Keratinocyte (primary cell): ENCODE results near the gene PCP2. TPM values are rescaled to one million over a fixed set of nuclear protein-coding genes. Genes with fewer than 3 reads are reported as not detected.
"Not testable (repeated sequence)": the region's sequence is repeated elsewhere in the genome, so short reads cannot be mapped to it uniquely, and the experiment has no call there.

Experiments used
- DNase-seq: peaks from one replicate; pipeline ENCODE4 v3.0.0-alpha.2; 2011; ENCODE audit warnings: low read depth, missing footprints, low spot score
- FAIRE-seq: peaks from 2 replicates; lab custom pipeline; 2011; peaks lifted over from hg19 to GRCh38; lab: Jason Lieb, UNC
- H2AFZ ChIP-seq: 2 replicates; pipeline ENCODE4 v1.6.0; 2012; ENCODE audit warnings: low read length, control low read depth, inconsistent platforms; ENCODE audit not compliant: control insufficient read depth
- H3K27ac ChIP-seq: 2 replicates; pipeline ENCODE4 v1.5.1; 2011; ENCODE audit warnings: low read length; ENCODE audit not compliant: control insufficient read depth, insufficient read depth
- H3K27me3 ChIP-seq: 3 replicates; pipeline ENCODE4 v1.6.0; 2011; ENCODE audit warnings: low read length; ENCODE audit not compliant: control insufficient read depth, insufficient read depth; ENCODE audit errors: extremely low read depth
- H3K36me3 ChIP-seq, 2 experiments: 2 replicates in 1 of 2; 3 replicates in 1 of 2; pipeline ENCODE4 v1.5.1; 2011; ENCODE audit warnings: low read length in 2 of 2, mild to moderate bottlenecking in 1 of 2; ENCODE audit not compliant: control insufficient read depth in 2 of 2, insufficient read depth in 2 of 2; ENCODE audit errors: extremely low read depth in 1 of 2
- H3K4me1 ChIP-seq: 3 replicates; pipeline ENCODE4 v1.5.1; 2011; ENCODE audit warnings: low read length; ENCODE audit not compliant: control insufficient read depth, insufficient read depth; ENCODE audit errors: extremely low read depth
- H3K4me2 ChIP-seq: 3 replicates; pipeline ENCODE4 v1.6.0; 2011; ENCODE audit warnings: low read depth, low read length; ENCODE audit not compliant: control insufficient read depth, insufficient read depth; ENCODE audit errors: extremely low read depth
- H3K4me3 ChIP-seq, 3 experiments: fragments of 200-600 bp in 1 of 3; sonication (generic) in 1 of 3; 2 replicates in 2 of 3; 3 replicates in 1 of 3; pipeline ENCODE4 v1.5.1; 2011 to 2016; ENCODE audit warnings: low read length in 3 of 3, mild to moderate bottlenecking in 3 of 3, control low read depth in 2 of 3, inconsistent platforms in 1 of 3, low read depth in 1 of 3, mixed read lengths in 1 of 3, mixed run types in 1 of 3, moderate library complexity in 1 of 3; ENCODE audit not compliant: control insufficient read depth in 2 of 3, insufficient read depth in 2 of 3; ENCODE audit errors: extremely low read depth in 1 of 3
- H3K79me2 ChIP-seq: 2 replicates; pipeline ENCODE4 v1.6.0; 2012; ENCODE audit warnings: low read length; ENCODE audit not compliant: control insufficient read depth, insufficient read depth
- H3K9ac ChIP-seq: 3 replicates; pipeline ENCODE4 v1.6.0; 2011; ENCODE audit warnings: low read length; ENCODE audit not compliant: control insufficient read depth, insufficient read depth; ENCODE audit errors: extremely low read depth
- H3K9me1 ChIP-seq: 3 replicates; pipeline ENCODE4 v1.6.0; 2011; ENCODE audit warnings: low read length; ENCODE audit not compliant: control insufficient read depth, insufficient read depth; ENCODE audit errors: extremely low read depth
- H3K9me3 ChIP-seq: 2 replicates; pipeline ENCODE4 v1.5.1; 2012; ENCODE audit warnings: low read depth, low read length; ENCODE audit not compliant: control insufficient read depth
- H4K20me1 ChIP-seq: 3 replicates; pipeline ENCODE4 v1.6.0; 2011; ENCODE audit warnings: low read length; ENCODE audit not compliant: control insufficient read depth, insufficient read depth; ENCODE audit errors: extremely low read depth
- EZH2 ChIP-seq: IDR thresholded peaks from one replicate; pipeline ENCODE4 v1.6.1; 2012; ENCODE audit warnings: inconsistent platforms, mild to moderate bottlenecking, low read length, moderate library complexity
- dilution Hi-C: fragments of 300-500 bp; cut with MboI; formaldehyde crosslinking; loops from one replicate; pipeline ENCODE4 v1.7.0; 2020; ENCODE audit warnings: low sequenced_read_pairs; ENCODE audit not compliant: extremely low pct_ligation_motif_present
- polyA plus RNA-seq, 5 experiments: library from polyadenylated mRNA; depleted of rRNA in 3 of 5; stranded (reverse) in 3 of 5; stranded (forward) in 1 of 5; unstranded in 1 of 5; fragments of >200 nt; gene quantifications; 1 replicate in 1 of 5; 2 replicates in 3 of 5; 3 replicates in 1 of 5; pipeline versions ENCODE4 v1.2.1 to v1.2.3, GENCODE V29; 2011 to 2012; ENCODE audit warnings: missing spikeins in 2 of 5, low read depth in 1 of 5, low replicate concordance in 1 of 5
- TF ChIP-seq, protein P1 (sequence below), 3 experiments: IDR thresholded peaks in 1 of 3; conservative IDR thresholded peaks in 1 of 3; optimal IDR thresholded peaks in 1 of 3; 2 replicates in 2 of 3; 3 replicates in 1 of 3; pipeline versions ENCODE3 to v1.5.1; 2011; ENCODE audit warnings: low read length in 3 of 3, mild to moderate bottlenecking in 3 of 3, moderate library complexity in 2 of 3, control low read depth in 1 of 3, inconsistent platforms in 1 of 3; ENCODE audit not compliant: insufficient read depth in 2 of 3; ENCODE audit errors: extremely low read depth in 1 of 3

Gene PCP2
- polyA plus RNA-seq, 1 donor (not counting 4 experiments of a cell fraction or from before 2014, with no cell fraction given): not detected

DNA sequence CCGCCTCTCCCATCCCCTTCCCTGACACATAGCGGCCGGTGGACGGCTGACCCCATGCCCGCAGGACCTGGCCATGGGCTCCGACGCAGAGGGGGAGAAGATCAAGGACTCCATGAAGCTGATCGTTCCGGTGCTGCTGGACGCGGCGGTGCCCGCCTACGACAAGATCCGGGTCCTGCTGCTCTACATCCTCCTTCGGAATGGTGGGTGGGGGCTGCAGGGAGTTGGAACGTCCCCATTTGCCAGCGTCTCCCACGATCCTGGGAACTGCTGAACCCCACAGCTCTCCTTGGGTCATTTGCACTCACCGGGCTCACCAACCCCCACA, 11.0 kb upstream of the PCP2 start:
- Histone ChIP-seq H3K27ac (no peak overlapping the region), H3K9me3 (no peaks in the 10 kb centered on the region), H4K20me1 (no peaks in the 10 kb centered on the region), H3K27me3 (no peaks in the 10 kb centered on the region), H3K9ac (no peak overlapping the region), H3K4me2 (no peak overlapping the region), H3K4me1 (no peaks in the 10 kb centered on the region), H2AFZ (no peak overlapping the region), H3K9me1 (no peaks in the 10 kb centered on the region), H3K4me3 (no peak overlapping the region), H3K79me2 (peaks cover 8% of the 10 kb centered on the region), H3K36me3 (peaks cover 12 to 21% of the 10 kb centered on the region in 2 experiments)
- dilution Hi-C loops: no loop called here
- TF ChIP-seq, protein P1, sequence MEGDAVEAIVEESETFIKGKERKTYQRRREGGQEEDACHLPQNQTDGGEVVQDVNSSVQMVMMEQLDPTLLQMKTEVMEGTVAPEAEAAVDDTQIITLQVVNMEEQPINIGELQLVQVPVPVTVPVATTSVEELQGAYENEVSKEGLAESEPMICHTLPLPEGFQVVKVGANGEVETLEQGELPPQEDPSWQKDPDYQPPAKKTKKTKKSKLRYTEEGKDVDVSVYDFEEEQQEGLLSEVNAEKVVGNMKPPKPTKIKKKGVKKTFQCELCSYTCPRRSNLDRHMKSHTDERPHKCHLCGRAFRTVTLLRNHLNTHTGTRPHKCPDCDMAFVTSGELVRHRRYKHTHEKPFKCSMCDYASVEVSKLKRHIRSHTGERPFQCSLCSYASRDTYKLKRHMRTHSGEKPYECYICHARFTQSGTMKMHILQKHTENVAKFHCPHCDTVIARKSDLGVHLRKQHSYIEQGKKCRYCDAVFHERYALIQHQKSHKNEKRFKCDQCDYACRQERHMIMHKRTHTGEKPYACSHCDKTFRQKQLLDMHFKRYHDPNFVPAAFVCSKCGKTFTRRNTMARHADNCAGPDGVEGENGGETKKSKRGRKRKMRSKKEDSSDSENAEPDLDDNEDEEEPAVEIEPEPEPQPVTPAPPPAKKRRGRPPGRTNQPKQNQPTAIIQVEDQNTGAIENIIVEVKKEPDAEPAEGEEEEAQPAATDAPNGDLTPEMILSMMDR (optimal IDR thresholded peaks at IDR 0.05 in 1 of 3, IDR thresholded peaks at IDR 0.05 in 1 of 3, conservative IDR thresholded peaks at IDR 0.05 in 1 of 3; ENCODE audit: extremely low read depth in 1 of 3, insufficient read depth in 2 of 3, low read length in 3 of 3): no peak
- no peak for TF ChIP-seq EZH2
- DNase-seq: no peak
- FAIRE-seq: no peak

DNA sequence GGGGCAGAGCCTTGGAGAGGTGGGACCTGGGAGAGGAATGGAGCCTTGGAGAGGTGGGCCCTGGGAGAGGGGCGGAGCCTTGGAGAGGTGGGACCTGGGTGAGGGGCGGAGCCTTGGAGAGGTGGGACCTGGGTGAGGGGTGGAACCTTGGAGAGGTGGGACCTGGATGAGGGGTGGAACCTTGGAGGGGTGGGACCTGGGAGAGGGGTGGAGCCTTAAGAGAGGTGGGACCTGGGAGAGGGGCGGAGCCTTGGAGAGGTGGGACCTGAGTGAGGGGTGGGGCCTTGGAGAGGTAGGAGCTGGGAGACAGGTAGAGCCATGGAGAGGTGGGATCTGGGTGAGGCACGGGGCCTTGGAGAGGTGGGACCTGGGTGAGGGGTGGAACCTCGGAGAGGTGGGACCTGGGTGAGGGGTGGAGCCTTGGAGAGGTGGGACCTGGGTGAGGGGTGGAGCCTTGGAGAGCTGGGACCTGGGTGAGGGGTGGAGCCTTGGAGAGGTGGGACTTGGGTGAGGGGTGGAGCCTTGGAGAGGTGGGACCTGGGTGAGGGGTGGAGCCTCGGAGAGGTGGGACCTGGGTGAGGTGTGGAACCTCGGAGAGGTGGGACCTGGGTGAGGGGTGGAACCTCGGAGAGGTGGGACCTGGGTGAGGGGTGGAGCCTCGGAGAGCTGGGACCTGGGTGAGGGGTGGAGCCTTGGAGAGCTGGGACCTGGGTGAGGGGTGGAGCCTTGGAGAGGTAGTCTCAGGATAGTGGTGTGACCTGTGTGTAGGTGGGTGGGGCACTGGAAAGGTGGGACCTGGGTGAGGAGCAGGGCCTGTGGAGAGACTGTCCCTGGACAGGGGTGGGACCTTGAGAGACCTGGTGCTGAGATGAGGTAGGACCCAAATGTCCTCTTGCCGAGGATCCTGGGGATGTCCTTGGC, 10.4 kb upstream of the PCP2 start:
- H3K9me1 ChIP-seq, H3K4me1 ChIP-seq, H3K27ac ChIP-seq, dilution Hi-C loops, H4K20me1 ChIP-seq, H3K4me3 ChIP-seq, H3K9ac ChIP-seq, DNase-seq, H3K27me3 ChIP-seq, FAIRE-seq, H2AFZ ChIP-seq, H3K79me2 ChIP-seq, H3K4me2 ChIP-seq, H3K9me3 ChIP-seq: not testable (repeated sequence)
- peaks cover 12 to 21% of the 10 kb centered on the region in 2 experiments for H3K36me3 ChIP-seq
